Smooth muscle cell (in vitro differentiated cells): ENCODE results near the gene TRAIP. TPM values are rescaled to one million over a fixed set of nuclear protein-coding genes. Genes with fewer than 3 reads are reported as not detected.

Source experiments
- DNase-seq: peaks from one replicate; lab custom pipeline; 2025; ENCODE audit not compliant: unreplicated experiment; lab: John Stamatoyannopoulos, UW
- H2AFZ ChIP-seq: fragments of 200-600 bp; sonication (generic); 2 replicates; pipeline ENCODE4 v1.6.0; 2016; ENCODE audit warnings: antibody characterized with exemption, low read depth, mild to moderate bottlenecking
- H3F3A ChIP-seq: fragments of 200-600 bp; sonication (generic); 2 replicates; pipeline ENCODE4 v1.6.0; 2017; ENCODE audit warnings: antibody characterized with exemption, low read depth
- H3K27ac ChIP-seq: fragments of 200-600 bp; sonication (generic); 2 replicates; pipeline ENCODE4 v1.5.1; 2016; ENCODE audit warnings: low read depth, mild to moderate bottlenecking
- H3K27me3 ChIP-seq: fragments of 200-600 bp; sonication (generic); 2 replicates; pipeline ENCODE4 v1.6.1; 2016; ENCODE audit warnings: low read depth, mild to moderate bottlenecking
- H3K36me3 ChIP-seq: fragments of 200-600 bp; sonication (generic); 2 replicates; pipeline ENCODE4 v1.5.1; 2016; ENCODE audit warnings: low read depth
- H3K4me1 ChIP-seq: fragments of 200-600 bp; sonication (generic); 2 replicates; pipeline ENCODE4 v1.5.1; 2016; ENCODE audit warnings: low read depth
- H3K4me2 ChIP-seq: fragments of 200-600 bp; sonication (generic); 2 replicates; pipeline ENCODE4 v1.6.0; 2016; ENCODE audit warnings: mild to moderate bottlenecking
- H3K4me3 ChIP-seq: fragments of 200-600 bp; sonication (generic); 2 replicates; pipeline ENCODE4 v1.5.1; 2016; ENCODE audit warnings: mild to moderate bottlenecking
- H3K79me2 ChIP-seq: fragments of 200-600 bp; sonication (generic); 2 replicates; pipeline ENCODE4 v1.6.0; 2016; ENCODE audit warnings: low read depth, mild to moderate bottlenecking
- H3K9ac ChIP-seq: fragments of 200-600 bp; sonication (generic); 2 replicates; pipeline ENCODE4 v1.6.0; 2016; ENCODE audit warnings: low read depth
- H3K9me3 ChIP-seq: fragments of 200-600 bp; sonication (generic); replicated peaks from 2 replicates; pipeline ENCODE4 v1.5.1; 2016; ENCODE audit warnings: low read depth
- H4K20me1 ChIP-seq: fragments of 200-600 bp; sonication (generic); 2 replicates; pipeline ENCODE4 v1.6.0; 2016; ENCODE audit warnings: low read depth
- WGBS: methylation state at CpG from one replicate; pipeline ENCODE4 v1.1.7; 2016; ENCODE audit warnings: low lambda C conversion rate; 5-methylcytosine and 5-hydroxymethylcytosine counted together
- polyA plus RNA-seq: library from polyadenylated mRNA; unstranded; fragments of >200 nt; fragmentation: Nextera tagmentation; extraction: Ambion mirVana; gene quantifications from 2 replicates; pipeline ENCODE4 v1.2.1, GENCODE V29; 2016
- total RNA-seq: library from RNA; depleted of rRNA; stranded (reverse); fragments of >200 nt; gene quantifications from 2 replicates; pipeline ENCODE4 v1.2.3, GENCODE V29; 2014
- TF ChIP-seq, protein P1 (sequence below): fragments of 200-600 bp; sonication (generic); IDR thresholded peaks from 2 replicates; pipeline ENCODE4 v1.5.1; 2017; ENCODE audit warnings: borderline replicate concordance, mild to moderate bottlenecking, antibody characterized with exemption; ENCODE audit not compliant: insufficient read depth, poor library complexity, severe bottlenecking

The TRAIP gene
- total and polyA plus RNA-seq, 2 experiments from 2014 or later: 1.1 to 3.3 TPM

DNA sequence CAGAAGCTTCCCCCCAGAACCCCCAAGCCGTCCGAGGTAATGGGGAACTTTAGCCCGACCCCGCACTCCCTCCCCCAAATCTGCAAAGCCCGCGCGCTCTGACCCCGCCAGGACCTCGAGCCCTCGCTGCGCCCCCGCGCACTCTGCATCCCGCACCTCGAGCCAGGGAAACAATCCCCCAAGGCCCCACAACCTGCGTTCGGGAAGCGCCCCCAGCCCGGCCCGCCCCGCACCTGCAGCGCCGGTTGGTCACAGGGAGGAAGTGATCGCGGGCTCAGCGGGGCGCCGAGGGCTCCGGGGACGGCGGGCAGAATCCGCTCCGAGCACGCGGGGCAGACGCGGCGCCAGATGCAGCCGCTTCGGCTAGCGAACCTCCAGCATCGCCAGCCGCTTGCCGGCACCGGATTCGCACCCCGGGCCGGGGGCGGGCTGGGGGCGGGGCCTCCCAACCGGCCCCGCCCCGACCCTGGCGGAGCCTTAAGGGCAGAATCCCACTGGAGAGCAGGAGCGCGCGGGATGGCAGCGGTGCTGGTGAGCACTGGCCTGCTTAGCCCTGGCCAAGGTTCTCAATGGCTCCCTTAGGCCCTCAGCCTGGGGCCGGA is 13.3 kb upstream of the TRAIP start, which contains the start of gene CAMKV:
CAMKV (minus strand) TSS at position 382 of the 602 bp plus-strand sequence. CDS start 7,518 bp downstream, outside the sequence.
- Histone ChIP-seq H2AFZ (no peak within 1 kb of the TSS), H3F3A (no peaks in the 10 kb centered on the region), H3K27ac (no peak within 1 kb of the TSS), H3K36me3 (no peaks in the 10 kb centered on the region), H3K9ac (no peak within 1 kb of the TSS), H3K9me3 (no peaks in the 10 kb centered on the region), H4K20me1 (no peaks in the 10 kb centered on the region), H3K4me3 (peak within 1 kb of the TSS; percentile 41), H3K4me2 (peak within 1 kb of the TSS; percentile 85), H3K4me1 (peaks cover 18% of the 10 kb centered on the region), H3K27me3 (peaks cover 46% of the 10 kb centered on the region), H3K79me2 (no peaks in the 10 kb centered on the region)
- TF ChIP-seq, protein P1, sequence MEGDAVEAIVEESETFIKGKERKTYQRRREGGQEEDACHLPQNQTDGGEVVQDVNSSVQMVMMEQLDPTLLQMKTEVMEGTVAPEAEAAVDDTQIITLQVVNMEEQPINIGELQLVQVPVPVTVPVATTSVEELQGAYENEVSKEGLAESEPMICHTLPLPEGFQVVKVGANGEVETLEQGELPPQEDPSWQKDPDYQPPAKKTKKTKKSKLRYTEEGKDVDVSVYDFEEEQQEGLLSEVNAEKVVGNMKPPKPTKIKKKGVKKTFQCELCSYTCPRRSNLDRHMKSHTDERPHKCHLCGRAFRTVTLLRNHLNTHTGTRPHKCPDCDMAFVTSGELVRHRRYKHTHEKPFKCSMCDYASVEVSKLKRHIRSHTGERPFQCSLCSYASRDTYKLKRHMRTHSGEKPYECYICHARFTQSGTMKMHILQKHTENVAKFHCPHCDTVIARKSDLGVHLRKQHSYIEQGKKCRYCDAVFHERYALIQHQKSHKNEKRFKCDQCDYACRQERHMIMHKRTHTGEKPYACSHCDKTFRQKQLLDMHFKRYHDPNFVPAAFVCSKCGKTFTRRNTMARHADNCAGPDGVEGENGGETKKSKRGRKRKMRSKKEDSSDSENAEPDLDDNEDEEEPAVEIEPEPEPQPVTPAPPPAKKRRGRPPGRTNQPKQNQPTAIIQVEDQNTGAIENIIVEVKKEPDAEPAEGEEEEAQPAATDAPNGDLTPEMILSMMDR: no peak
- WGBS: 1% methylated on average over 32 of the region's 59 CpGs
- no peak for DNase-seq

DNA sequence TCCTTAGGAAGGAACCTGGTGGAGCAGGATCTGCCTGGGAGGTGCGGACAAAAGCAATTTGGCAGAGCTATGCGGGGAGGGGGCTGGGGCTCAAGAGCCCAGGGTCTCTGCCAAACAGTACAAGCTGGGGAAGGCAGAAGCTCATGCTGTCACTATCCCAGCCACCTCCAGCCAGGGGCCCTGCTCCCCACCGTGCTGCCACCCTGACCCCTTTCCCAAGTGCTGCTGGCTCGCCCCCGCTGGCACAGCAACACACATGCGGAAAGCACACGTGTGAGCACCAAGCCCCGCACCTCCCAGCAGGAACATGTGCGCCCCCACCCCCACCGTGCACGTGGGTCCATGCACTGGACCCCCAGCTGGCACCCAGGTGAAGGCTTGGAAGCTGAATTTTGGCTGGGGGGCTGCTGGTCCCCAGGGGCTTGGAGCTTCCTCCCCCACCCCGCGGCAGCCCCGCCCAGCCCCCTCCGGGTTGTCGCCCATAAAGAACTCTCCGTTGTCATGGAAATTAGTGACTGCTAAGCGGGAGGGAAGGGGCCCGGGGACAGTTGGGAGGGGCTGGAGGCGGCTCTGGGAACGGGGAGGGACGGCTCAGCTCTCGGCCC is 12.6 kb upstream of the TRAIP start:
- Histone ChIP-seq H3K27me3 (peaks cover 48% of the 10 kb centered on the region), H4K20me1 (no peaks in the 10 kb centered on the region), H3K4me3 (peak overlapping the region; percentile 41), H3K4me1 (peaks cover 18% of the 10 kb centered on the region), H3K4me2 (peak overlapping the region; percentile 85), H3K36me3 (no peaks in the 10 kb centered on the region), H3K9ac (no peak overlapping the region), H3K27ac (no peak overlapping the region), H3F3A (no peaks in the 10 kb centered on the region), H3K9me3 (no peaks in the 10 kb centered on the region), H3K79me2 (no peaks in the 10 kb centered on the region), H2AFZ (no peak overlapping the region)
- no peak for DNase-seq
- 5% methylated on average over 12 of the region's 23 CpGs for WGBS
- TF ChIP-seq, protein P1: no peak

DNA sequence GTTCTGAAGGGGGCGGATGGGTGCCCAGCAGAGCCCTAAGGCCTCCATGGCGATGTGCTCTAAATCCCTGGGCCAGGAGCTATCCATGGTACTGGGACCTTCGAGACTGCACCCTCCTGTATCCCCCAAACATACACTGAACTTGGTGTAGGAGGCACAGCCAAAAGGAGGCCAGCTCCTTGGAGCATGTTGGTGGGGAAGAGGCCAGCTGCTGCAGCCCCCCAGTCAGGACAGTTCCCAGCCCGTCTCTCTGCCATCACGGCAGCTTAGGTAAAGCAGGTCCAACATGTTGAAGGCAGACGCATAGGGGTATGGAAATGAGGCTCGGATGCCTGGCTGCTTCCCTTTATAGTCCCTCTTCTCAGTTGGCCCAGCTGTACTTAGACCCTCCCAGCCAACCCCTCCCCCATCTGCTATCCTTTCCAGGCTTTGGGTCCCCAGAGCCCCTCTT is 11.5 kb upstream of the TRAIP start:
- Histone ChIP-seq H3K4me2 (no peak overlapping the region), H3K79me2 (no peaks in the 10 kb centered on the region), H3K36me3 (no peaks in the 10 kb centered on the region), H3K4me3 (no peak overlapping the region), H3K4me1 (peaks cover 18% of the 10 kb centered on the region), H3K9ac (no peak overlapping the region), H4K20me1 (no peaks in the 10 kb centered on the region), H3K27ac (no peak overlapping the region), H3K9me3 (no peaks in the 10 kb centered on the region), H2AFZ (no peak overlapping the region), H3K27me3 (peaks cover 54% of the 10 kb centered on the region), H3F3A (no peaks in the 10 kb centered on the region)
- TF ChIP-seq, protein P1: no peak
- 37% methylated on average over 7 of the region's 7 CpGs for WGBS
- no peak for DNase-seq
